Smooth muscle cell (in vitro differentiated cells): Measurements from ENCODE around the gene MCM7. TPM values are rescaled to one million over a fixed set of nuclear protein-coding genes. Genes with fewer than 3 reads are reported as not detected.

ENCODE experiments used
- DNase-seq: peaks from one replicate; lab custom pipeline; 2025; ENCODE audit not compliant: unreplicated experiment; lab: John Stamatoyannopoulos, UW
- H2AFZ ChIP-seq: fragments of 200-600 bp; sonication (generic); 2 replicates; pipeline ENCODE4 v1.6.0; 2016; ENCODE audit warnings: antibody characterized with exemption, low read depth, mild to moderate bottlenecking
- H3F3A ChIP-seq: fragments of 200-600 bp; sonication (generic); 2 replicates; pipeline ENCODE4 v1.6.0; 2017; ENCODE audit warnings: antibody characterized with exemption, low read depth
- H3K27ac ChIP-seq: fragments of 200-600 bp; sonication (generic); 2 replicates; pipeline ENCODE4 v1.5.1; 2016; ENCODE audit warnings: low read depth, mild to moderate bottlenecking
- H3K27me3 ChIP-seq: fragments of 200-600 bp; sonication (generic); 2 replicates; pipeline ENCODE4 v1.6.1; 2016; ENCODE audit warnings: low read depth, mild to moderate bottlenecking
- H3K36me3 ChIP-seq: fragments of 200-600 bp; sonication (generic); 2 replicates; pipeline ENCODE4 v1.5.1; 2016; ENCODE audit warnings: low read depth
- H3K4me1 ChIP-seq: fragments of 200-600 bp; sonication (generic); 2 replicates; pipeline ENCODE4 v1.5.1; 2016; ENCODE audit warnings: low read depth
- H3K4me2 ChIP-seq: fragments of 200-600 bp; sonication (generic); 2 replicates; pipeline ENCODE4 v1.6.0; 2016; ENCODE audit warnings: mild to moderate bottlenecking
- H3K4me3 ChIP-seq: fragments of 200-600 bp; sonication (generic); 2 replicates; pipeline ENCODE4 v1.5.1; 2016; ENCODE audit warnings: mild to moderate bottlenecking
- H3K79me2 ChIP-seq: fragments of 200-600 bp; sonication (generic); 2 replicates; pipeline ENCODE4 v1.6.0; 2016; ENCODE audit warnings: low read depth, mild to moderate bottlenecking
- H3K9ac ChIP-seq: fragments of 200-600 bp; sonication (generic); 2 replicates; pipeline ENCODE4 v1.6.0; 2016; ENCODE audit warnings: low read depth
- H3K9me3 ChIP-seq: fragments of 200-600 bp; sonication (generic); replicated peaks from 2 replicates; pipeline ENCODE4 v1.5.1; 2016; ENCODE audit warnings: low read depth
- H4K20me1 ChIP-seq: fragments of 200-600 bp; sonication (generic); 2 replicates; pipeline ENCODE4 v1.6.0; 2016; ENCODE audit warnings: low read depth
- CTCF ChIP-seq: fragments of 200-600 bp; sonication (generic); IDR thresholded peaks from 2 replicates; pipeline ENCODE4 v1.5.1; 2017; ENCODE audit warnings: borderline replicate concordance, mild to moderate bottlenecking, antibody characterized with exemption; ENCODE audit not compliant: insufficient read depth, poor library complexity, severe bottlenecking
- WGBS: methylation state at CpG from one replicate; pipeline ENCODE4 v1.1.7; 2016; ENCODE audit warnings: low lambda C conversion rate; 5-methylcytosine and 5-hydroxymethylcytosine counted together
- microRNA counts: library from miRNA; unstranded; fragments of <30 nt; microRNA quantifications from one replicate; lab custom pipeline; 2016
- microRNA-seq: library from miRNA; unstranded; fragments of <30 nt; microRNA quantifications from one replicate; pipeline ENCODE4, GENCODE V29; 2016; ENCODE audit warnings: borderline number of aligned reads
- polyA plus RNA-seq: library from polyadenylated mRNA; unstranded; fragments of >200 nt; fragmentation: Nextera tagmentation; extraction: Ambion mirVana; gene quantifications from 2 replicates; pipeline ENCODE4 v1.2.1, GENCODE V29; 2016
- small RNA-seq: library from RNA; depleted of rRNA; stranded (forward); fragments of <200 nt; gene quantifications from one replicate; pipeline ENCODE3, GENCODE V24; 2014
- total RNA-seq: library from RNA; depleted of rRNA; stranded (reverse); fragments of >200 nt; gene quantifications from 2 replicates; pipeline ENCODE4 v1.2.3, GENCODE V29; 2014

MCM7 gene
- total and polyA plus RNA-seq, 2 experiments from 2014 or later = 47.6 to 56.9 TPM

- H3K4me1 ChIP-seq = peaks cover 7% of the 10 kb centered on the region
- H2AFZ ChIP-seq = peak within 1 kb of the TSS; percentile 89
- peaks cover 35% of the 10 kb centered on the region for H3K79me2 ChIP-seq
- H3K9me3 ChIP-seq = no peaks in the 10 kb centered on the region
- H3K4me3 ChIP-seq = peak within 1 kb of the TSS; percentile 88
- H3F3A ChIP-seq = peaks cover 5% of the 10 kb centered on the region
- peak within 1 kb of the TSS; percentile 87 for H3K4me2 ChIP-seq
- no peak for TF ChIP-seq CTCF
- H4K20me1 ChIP-seq = no peaks in the 10 kb centered on the region
- H3K9ac ChIP-seq = peak within 1 kb of the TSS; percentile 88
- H3K27me3 ChIP-seq = no peaks in the 10 kb centered on the region
- 4% methylated on average over 47 of the region's 47 CpGs for WGBS
- no peaks in the 10 kb centered on the region for H3K36me3 ChIP-seq
- peak within 1 kb of the TSS; percentile 91 for H3K27ac ChIP-seq
- peak; percentile 54 for DNase-seq
Measured at GRCh38 chr7:100049441-100050291, 51.5 kb downstream of the MCM7 start, which contains the start of gene ZSCAN21. TSS of gene ZSCAN21 (plus strand) at chr7:100049774. CDS start at chr7:100057007, 7,233 bp downstream.

GRCh38 chr7:100048680-100049079 is 52.5 kb downstream of the MCM7 start:
- DNase-seq = no peak
- H3K27ac ChIP-seq = no peak overlapping the region
- no peak overlapping the region for H2AFZ ChIP-seq
- H3K4me3 ChIP-seq = no peak overlapping the region
- peaks cover 27% of the 10 kb centered on the region for H3K79me2 ChIP-seq
- H3K36me3 ChIP-seq = no peaks in the 10 kb centered on the region
- TF ChIP-seq CTCF = no peak
- 98% methylated on average over 4 of the region's 4 CpGs for WGBS
- H3K4me1 ChIP-seq = peaks cover 7% of the 10 kb centered on the region
- H4K20me1 ChIP-seq = no peaks in the 10 kb centered on the region
- peaks cover 5% of the 10 kb centered on the region for H3F3A ChIP-seq
- no peak overlapping the region for H3K4me2 ChIP-seq
- no peak overlapping the region for H3K9ac ChIP-seq
- H3K9me3 ChIP-seq = no peaks in the 10 kb centered on the region
- H3K27me3 ChIP-seq = no peaks in the 10 kb centered on the region

- no peaks in the 10 kb centered on the region for H3K9me3 ChIP-seq
- DNase-seq = no peak
- H3F3A ChIP-seq = peaks cover 10% of the 10 kb centered on the region
- H4K20me1 ChIP-seq = no peaks in the 10 kb centered on the region
- no peaks in the 10 kb centered on the region for H3K79me2 ChIP-seq
- H3K36me3 ChIP-seq = no peaks in the 10 kb centered on the region
- no peaks in the 10 kb centered on the region for H3K4me1 ChIP-seq
- H3K27me3 ChIP-seq = no peaks in the 10 kb centered on the region
- H3K27ac ChIP-seq = no peak overlapping the region
- no peak overlapping the region for H3K4me3 ChIP-seq
- H3K4me2 ChIP-seq = no peak overlapping the region
- WGBS = 84% methylated on average over 6 of the region's 6 CpGs
- H3K9ac ChIP-seq = no peak overlapping the region
- TF ChIP-seq CTCF = no peak
- H2AFZ ChIP-seq = no peak overlapping the region
Measured at GRCh38 chr7:100044718-100045117, 56.5 kb downstream of the MCM7 start.

MicroRNA genes within 50 kb of the gene (microRNA counts, 767-probe panel; counts per million panel counts)
- microRNA hsa-miR-106b-5p (lab: Ali Mortazavi, UCI) (6,319 counts per million, percentile 33 among the panel's probes with 10 or more counts), microRNA hsa-miR-25-3p (lab: Ali Mortazavi, UCI) (8,744 counts per million, percentile 64 among the panel's probes with 10 or more counts), microRNA hsa-miR-93-5p (lab: Ali Mortazavi, UCI) (9,580 counts per million, percentile 76 among the panel's probes with 10 or more counts)

Small RNA genes lying within 50 kb of the gene (microRNA-seq; reads per million reads assigned to microRNA genes)
- gene MIR106B = 3,257 reads per million, percentile 88 among the genes with 10 or more reads in this experiment
- gene MIR25 = 302 reads per million, percentile 69 among the genes with 10 or more reads in this experiment
- gene MIR93 = 6,177 reads per million, percentile 92 among the genes with 10 or more reads in this experiment

Small RNA genes lying within 50 kb of the gene (small RNA-seq; reads per million reads assigned to genes)
- gene MIR106B (13.0 reads per million, percentile 82 among the genes with 10 or more reads in this experiment), gene MIR25 (134 reads per million, percentile 99 among the genes with 10 or more reads in this experiment), gene MIR93 (70.4 reads per million, percentile 97 among the genes with 10 or more reads in this experiment)

Other genes starting within 250 kb of the MCM7 start
- gene OR2AE1, start 224.4 kb downstream of the MCM7 start, total RNA-seq = not detected in 2 replicates
- not detected in 2 replicates for gene OR2AE1, start 224.4 kb downstream of the MCM7 start, polyA plus RNA-seq
- gene TRIM4, start 181.9 kb downstream of the MCM7 start, total RNA-seq = not detected in 2 replicates
- not detected in 2 replicates for gene TRIM4, start 181.9 kb downstream of the MCM7 start, polyA plus RNA-seq
- not detected in 2 replicates for gene GJC3, start 171.8 kb downstream of the MCM7 start, total RNA-seq
- not detected in 2 replicates for gene GJC3, start 171.8 kb downstream of the MCM7 start, polyA plus RNA-seq
- gene AZGP1, start 125.4 kb downstream of the MCM7 start, total RNA-seq = 0.94 and 4.5 TPM in 2 replicates
- not detected in 2 replicates for gene AZGP1, start 125.4 kb downstream of the MCM7 start, polyA plus RNA-seq
- gene ZKSCAN1, start 85.8 kb downstream of the MCM7 start, total RNA-seq = 32.2 and 43.9 TPM in 2 replicates
- 25.4 and 26.0 TPM in 2 replicates for gene ZKSCAN1, start 85.8 kb downstream of the MCM7 start, polyA plus RNA-seq
- 11.3 and 12.1 TPM in 2 replicates for gene ZSCAN21, start 51.6 kb downstream of the MCM7 start, total RNA-seq
- gene ZSCAN21, start 51.6 kb downstream of the MCM7 start, polyA plus RNA-seq = 15.3 and 17.5 TPM in 2 replicates
- 21.2 and 21.6 TPM in 2 replicates for gene ZNF3, start 19.7 kb downstream of the MCM7 start, total RNA-seq
- 22.0 and 25.2 TPM in 2 replicates for gene ZNF3, start 19.7 kb downstream of the MCM7 start, polyA plus RNA-seq
- 71.9 and 107 TPM in 2 replicates for gene COPS6, start 12.4 kb downstream of the MCM7 start, total RNA-seq
- 251 and 259 TPM in 2 replicates for gene COPS6, start 12.4 kb downstream of the MCM7 start, polyA plus RNA-seq
- gene AP4M1, start 246 bp upstream of the MCM7 start, total RNA-seq = 10.1 and 18.0 TPM in 2 replicates
- gene AP4M1, start 246 bp upstream of the MCM7 start, polyA plus RNA-seq = 16.9 and 17.7 TPM in 2 replicates
- 26.6 and 61.0 TPM in 2 replicates for gene TAF6, start 18.0 kb upstream of the MCM7 start, total RNA-seq
- 78.0 and 83.9 TPM in 2 replicates for gene TAF6, start 18.0 kb upstream of the MCM7 start, polyA plus RNA-seq
- 22.6 and 26.6 TPM in 2 replicates for gene CNPY4, start 18.2 kb upstream of the MCM7 start, total RNA-seq
- gene CNPY4, start 18.2 kb upstream of the MCM7 start, polyA plus RNA-seq = 29.3 and 39.5 TPM in 2 replicates
- 0.76 and 2.4 TPM in 2 replicates for gene MBLAC1, start 25.6 kb upstream of the MCM7 start, total RNA-seq
- gene MBLAC1, start 25.6 kb upstream of the MCM7 start, polyA plus RNA-seq = 2.3 and 3.1 TPM in 2 replicates
- 75.2 and 108 TPM in 2 replicates for gene LAMTOR4, start 47.5 kb upstream of the MCM7 start, total RNA-seq
- 203 and 217 TPM in 2 replicates for gene LAMTOR4, start 47.5 kb upstream of the MCM7 start, polyA plus RNA-seq
- 4.4 and 7.0 TPM in 2 replicates for gene TRAPPC14, start 57.3 kb upstream of the MCM7 start, total RNA-seq
- 5.4 and 14.7 TPM in 2 replicates for gene TRAPPC14, start 57.3 kb upstream of the MCM7 start, polyA plus RNA-seq
- gene GAL3ST4, start 67.2 kb upstream of the MCM7 start, total RNA-seq = 4.8 and 6.5 TPM in 2 replicates
- gene GAL3ST4, start 67.2 kb upstream of the MCM7 start, polyA plus RNA-seq = 7.2 and 7.4 TPM in 2 replicates
- gene GPC2, start 76.0 kb upstream of the MCM7 start, total RNA-seq = 3.5 and 7.1 TPM in 2 replicates
- gene GPC2, start 76.0 kb upstream of the MCM7 start, polyA plus RNA-seq = 3.2 and 8.5 TPM in 2 replicates
- 0.04 and 0.85 TPM in 2 replicates for gene STAG3, start 76.5 kb upstream of the MCM7 start, total RNA-seq
- gene STAG3, start 76.5 kb upstream of the MCM7 start, polyA plus RNA-seq = 0.96 and 1.3 TPM in 2 replicates
- gene PVRIG, start 118.6 kb upstream of the MCM7 start, total RNA-seq = not detected in 2 replicates
- gene PVRIG, start 118.6 kb upstream of the MCM7 start, polyA plus RNA-seq = 0.41 TPM in 1 of 2 replicates, not detected in the other
- not detected in 2 replicates for gene SPDYE3, start 206.3 kb upstream of the MCM7 start, total RNA-seq
- 1.8 and 3.4 TPM in 2 replicates for gene SPDYE3, start 206.3 kb upstream of the MCM7 start, polyA plus RNA-seq